ENCODE measurements around the gene ZNF791.
"Not testable (repeated sequence)": the region's sequence is repeated elsewhere in the genome, so short reads cannot be mapped to it uniquely, and the experiment has no call there.

ZNF791 gene

DNA sequence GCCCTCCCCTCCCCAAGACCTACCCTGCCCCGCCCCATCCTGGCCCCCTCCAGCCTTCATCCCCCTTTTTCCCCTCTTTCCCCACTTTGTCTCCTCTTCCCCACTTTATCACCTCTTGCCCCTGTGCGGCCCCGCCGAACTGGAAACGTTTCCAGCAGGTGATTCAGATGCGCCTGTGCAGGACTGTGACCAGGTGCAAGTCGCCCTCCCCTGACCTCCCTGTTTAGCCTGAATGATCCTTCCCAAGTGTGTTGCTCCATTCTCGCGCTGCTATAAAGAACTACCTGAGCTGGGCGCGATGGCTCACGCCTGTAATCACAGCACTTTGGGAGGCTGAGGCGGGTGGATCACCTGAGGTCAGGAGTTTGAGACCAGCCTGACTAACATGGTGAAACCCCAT is 25.9 kb downstream of the ZNF791 start:
- TF ChIP-seq, protein P1, sequence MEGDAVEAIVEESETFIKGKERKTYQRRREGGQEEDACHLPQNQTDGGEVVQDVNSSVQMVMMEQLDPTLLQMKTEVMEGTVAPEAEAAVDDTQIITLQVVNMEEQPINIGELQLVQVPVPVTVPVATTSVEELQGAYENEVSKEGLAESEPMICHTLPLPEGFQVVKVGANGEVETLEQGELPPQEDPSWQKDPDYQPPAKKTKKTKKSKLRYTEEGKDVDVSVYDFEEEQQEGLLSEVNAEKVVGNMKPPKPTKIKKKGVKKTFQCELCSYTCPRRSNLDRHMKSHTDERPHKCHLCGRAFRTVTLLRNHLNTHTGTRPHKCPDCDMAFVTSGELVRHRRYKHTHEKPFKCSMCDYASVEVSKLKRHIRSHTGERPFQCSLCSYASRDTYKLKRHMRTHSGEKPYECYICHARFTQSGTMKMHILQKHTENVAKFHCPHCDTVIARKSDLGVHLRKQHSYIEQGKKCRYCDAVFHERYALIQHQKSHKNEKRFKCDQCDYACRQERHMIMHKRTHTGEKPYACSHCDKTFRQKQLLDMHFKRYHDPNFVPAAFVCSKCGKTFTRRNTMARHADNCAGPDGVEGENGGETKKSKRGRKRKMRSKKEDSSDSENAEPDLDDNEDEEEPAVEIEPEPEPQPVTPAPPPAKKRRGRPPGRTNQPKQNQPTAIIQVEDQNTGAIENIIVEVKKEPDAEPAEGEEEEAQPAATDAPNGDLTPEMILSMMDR (conservative IDR thresholded peaks at IDR 0.05; ENCODE audit: low read length), result no peak
- no peak overlapping the region for H3K4me3 ChIP-seq (ENCODE audit: low read length)

GRCh38 chr19:12638611-12639182 is 28.0 kb downstream of the ZNF791 start:
- H3K4me3 ChIP-seq (ENCODE audit: low read length), result no peak overlapping the region
- no peak for DNase-seq (ENCODE audit: low read depth)
- TF ChIP-seq, protein P1 (conservative IDR thresholded peaks at IDR 0.05; ENCODE audit: low read length), result no peak

More for the DNA sequence above, 25.9 kb downstream of the ZNF791 start:
- DNase-seq (ENCODE audit: low read depth), result no peak

- peak; percentile 80 for DNase-seq (ENCODE audit: low read depth)
- TF ChIP-seq, protein P1 (conservative IDR thresholded peaks at IDR 0.05; ENCODE audit: low read length), result peak; percentile 73
- H3K4me3 ChIP-seq (ENCODE audit: low read length), result peak overlapping the region; percentile 43
Measured at GRCh38 chr19:12639901-12640613, 29.3 kb downstream of the ZNF791 start.

DNA sequence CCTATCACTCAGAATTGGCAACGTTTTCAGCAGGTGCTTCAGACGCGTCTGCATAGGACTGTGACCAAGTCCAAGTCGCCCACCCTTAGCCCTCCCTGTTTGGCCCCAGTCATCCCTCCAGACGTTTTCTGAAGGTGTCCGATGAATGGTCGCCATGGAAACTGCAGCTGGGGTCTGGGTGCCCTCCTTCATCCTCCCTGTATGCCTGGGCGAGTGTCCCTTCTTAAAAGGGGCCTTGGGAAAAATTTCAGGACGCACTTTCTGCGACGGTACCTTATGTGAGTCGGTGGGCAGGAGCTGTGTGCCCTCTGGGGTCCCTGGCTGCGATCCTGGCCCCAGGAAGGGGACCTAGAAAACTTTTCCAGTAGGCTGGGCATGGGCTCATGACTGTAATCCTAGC is 30.7 kb downstream of the ZNF791 start:
- TF ChIP-seq, protein P1 (conservative IDR thresholded peaks at IDR 0.05; ENCODE audit: low read length), result no peak
- no peak overlapping the region for H3K4me3 ChIP-seq (ENCODE audit: low read length)
- no peak for DNase-seq (ENCODE audit: low read depth)

- TF ChIP-seq, protein P1 (conservative IDR thresholded peaks at IDR 0.05; ENCODE audit: low read length), result no peak
Measured at GRCh38 chr19:12642506-12642905, 31.8 kb downstream of the ZNF791 start.

DNA sequence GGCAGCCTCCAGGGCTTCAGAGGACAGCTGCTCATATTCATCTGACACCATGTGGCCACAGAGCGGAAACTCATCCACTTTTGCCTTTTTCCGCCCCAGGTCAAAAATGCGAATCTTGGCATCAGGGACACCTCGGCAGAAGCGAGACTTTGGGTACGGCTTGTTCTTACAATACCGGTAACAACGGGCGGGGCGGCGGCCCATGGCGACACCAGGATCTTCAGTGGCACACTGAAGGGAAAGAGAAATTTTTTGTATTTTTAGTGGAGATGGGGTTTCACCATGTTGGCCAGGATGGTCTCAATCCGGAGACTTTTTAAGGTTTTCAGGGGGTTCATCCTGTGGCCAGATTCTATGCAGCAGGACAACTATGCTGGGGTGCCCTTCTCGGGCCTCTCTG is 33.0 kb downstream of the ZNF791 start:
- not testable (repeated sequence) for DNase-seq (ENCODE audit: low read depth); H3K4me3 ChIP-seq (ENCODE audit: low read length)

More at GRCh38 chr19:12642506-12642905, 31.8 kb downstream of the ZNF791 start:
- no peak overlapping the region for H3K4me3 ChIP-seq (ENCODE audit: low read length)
- DNase-seq (ENCODE audit: low read depth), result no peak

- no peak overlapping the region for H3K4me3 ChIP-seq (ENCODE audit: low read length)
- no peak for DNase-seq (ENCODE audit: low read depth)
- TF ChIP-seq, protein P1 (conservative IDR thresholded peaks at IDR 0.05; ENCODE audit: low read length), result no peak
Measured at GRCh38 chr19:12646551-12646950, 35.8 kb downstream of the ZNF791 start.

Data from AG10803 (cell line).